HCT116 (cell line): ENCODE results near the gene GALC. TPM values are rescaled to one million over a fixed set of nuclear protein-coding genes. Genes with fewer than 3 reads are reported as not detected.

Source experiments
- ATAC-seq: fragments of 200-7000 bp; cut with Tn5 transposase; 2 replicates; pipeline ENCODE4 v1.9.1; 2020; ENCODE audit warnings: mild to moderate bottlenecking, moderate library complexity
- BruUV-seq: library from RNA; stranded (reverse); fragments of 400-500 nt; replicated peaks from 2 replicates; lab custom pipeline; 2021; lab: Mats Ljungman, UMichigan
- CTCF ChIA-PET: fragments of 300-600 bp; sonication (Branson Sonifier 250); formaldehyde crosslinking; loops from one replicate; lab custom pipeline; 2021; ENCODE audit warnings: antibody characterized with exemption; lab: Charles Lee
- POLR2A ChIA-PET: fragments of 300-600, 350-600 bp; sonication (Branson Sonifier 250); formaldehyde crosslinking; loops from one replicate; lab custom pipeline; 2021; ENCODE audit warnings: antibody characterized with exemption; lab: Charles Lee
- RAD21 ChIA-PET, 2 experiments: fragments of 300-600 bp; sonication (Branson Sonifier 250); formaldehyde crosslinking; loops; one replicate each; lab custom pipeline; 2023; ENCODE audit warnings: low total read pairs in 2 of 2; ENCODE audit not compliant: uncharacterized antibody in 2 of 2, unreplicated experiment in 2 of 2, low non-redundant PET in 1 of 2; lab: Charles Lee
- DNase-seq: peaks from one replicate; pipeline ENCODE4 v3.0.0-alpha.2; 2010; ENCODE audit warnings: low read depth, low spot score
- H2AFZ ChIP-seq: fragments of 200-600 bp; shearing (Covaris generic), sonication (generic); 2 replicates; pipeline ENCODE4 v1.6.1; 2017; ENCODE audit warnings: low read depth, mixed run types, mixed read lengths, antibody characterized with exemption, low read length; ENCODE audit not compliant: poor library complexity, severe bottlenecking
- H3K27ac ChIP-seq: 2 replicates; pipeline ENCODE4 v1.5.1; 2012; ENCODE audit warnings: low read depth, low read length
- H3K27me3 ChIP-seq: fragments of 200-600 bp; sonication (generic); 2 replicates; pipeline ENCODE4 v1.6.1; 2016; ENCODE audit warnings: mixed run types, low read length, mixed read lengths; ENCODE audit not compliant: insufficient read depth
- H3K36me3 ChIP-seq, 2 experiments: fragments of 200-500 bp in 1 of 2; fragments of 200-600 bp in 1 of 2; sonication (Bioruptor generic) in 1 of 2; sonication (generic) in 1 of 2; 2 replicates each; pipeline versions ENCODE4 v1.5.1 to v1.6.1; 2014 to 2016; ENCODE audit warnings: low read length in 2 of 2, inconsistent platforms in 1 of 2, mixed read lengths in 1 of 2, mixed run types in 1 of 2; ENCODE audit not compliant: insufficient read depth in 2 of 2, control insufficient read depth in 1 of 2
- H3K4me1 ChIP-seq, 2 experiments: fragments of 200-600 bp in 1 of 2; sonication (generic) in 1 of 2; 2 replicates each; pipeline versions ENCODE4 v1.5.1 to v1.6.1; 2012 to 2017; ENCODE audit warnings: low read length in 2 of 2, inconsistent platforms in 1 of 2, mild to moderate bottlenecking in 1 of 2, mixed read lengths in 1 of 2, mixed run types in 1 of 2, moderate library complexity in 1 of 2; ENCODE audit not compliant: insufficient read depth in 2 of 2, control insufficient read depth in 1 of 2
- H3K4me2 ChIP-seq: fragments of 200-600 bp; sonication (generic); 2 replicates; pipeline ENCODE4 v1.6.1; 2017; ENCODE audit warnings: mixed run types, low read length, mixed read lengths
- H3K4me3 ChIP-seq, 2 experiments: fragments of 200-600 bp in 1 of 2; sonication (generic) in 1 of 2; replicated peaks in 1 of 2; 2 replicates each; pipeline ENCODE4 v1.5.1; 2011 to 2016; ENCODE audit warnings: low read length in 2 of 2, control low read depth in 1 of 2, low read depth in 1 of 2, mild to moderate bottlenecking in 1 of 2, mixed read lengths in 1 of 2, mixed run types in 1 of 2
- H3K79me2 ChIP-seq: fragments of 200-600 bp; sonication (generic); 2 replicates; pipeline ENCODE4 v1.6.1; 2017; ENCODE audit warnings: mild to moderate bottlenecking, mixed run types, low read length, moderate library complexity, mixed read lengths; ENCODE audit not compliant: insufficient read depth
- H3K9ac ChIP-seq: fragments of 200-600 bp; sonication (generic); 2 replicates; pipeline ENCODE4 v1.6.1; 2016; ENCODE audit warnings: low read length, mixed read lengths
- H3K9me2 ChIP-seq: fragments of 200-600 bp; sonication (generic), shearing (Covaris generic); 2 replicates; pipeline ENCODE4 v1.6.1; 2017; ENCODE audit warnings: mixed run types, mild to moderate bottlenecking, moderate library complexity; ENCODE audit not compliant: insufficient read depth
- H3K9me3 ChIP-seq, 2 experiments: fragments of 200-500 bp in 1 of 2; fragments of 200-600 bp in 1 of 2; sonication (Bioruptor generic) in 1 of 2; sonication (generic) in 1 of 2; 2 replicates each; pipeline ENCODE4 v1.6.1; 2014 to 2017; ENCODE audit warnings: low read length in 2 of 2, mixed read lengths in 2 of 2, inconsistent platforms in 1 of 2, low read depth in 1 of 2, mild to moderate bottlenecking in 1 of 2, mixed run types in 1 of 2, moderate library complexity in 1 of 2; ENCODE audit not compliant: control insufficient read depth in 1 of 2, insufficient read depth in 1 of 2
- H4K20me1 ChIP-seq: fragments of 200-600 bp; sonication (generic), shearing (Covaris generic); 2 replicates; pipeline ENCODE4 v1.6.1; 2017; ENCODE audit warnings: mixed run types, mild to moderate bottlenecking, moderate library complexity; ENCODE audit not compliant: insufficient read depth
- CBX3 ChIP-seq: IDR thresholded peaks from 2 replicates; pipeline ENCODE4 v1.6.1; 2012; ENCODE audit warnings: low read depth
- CEBPB ChIP-seq: IDR thresholded peaks from 2 replicates; pipeline ENCODE4 v1.6.1; 2012; ENCODE audit warnings: low read depth
- ELF1 ChIP-seq: IDR thresholded peaks from 2 replicates; pipeline ENCODE4 v1.6.1; 2012; ENCODE audit warnings: low read depth, borderline replicate concordance
- EZH2 ChIP-seq: fragments of 200-600 bp; sonication (generic); IDR thresholded peaks from 2 replicates; pipeline ENCODE4 v1.6.1; 2017; ENCODE audit warnings: antibody characterized with exemption, mixed run types
- EZH2phosphoT487 ChIP-seq: fragments of 200-600 bp; IDR thresholded peaks from 2 replicates; pipeline ENCODE4 v1.6.1; 2018; ENCODE audit warnings: antibody characterized with exemption, borderline replicate concordance
- RAD21 ChIP-seq: IDR thresholded peaks from 2 replicates; pipeline ENCODE4 v1.6.1; 2012; ENCODE audit warnings: low read depth, mild to moderate bottlenecking
- REST ChIP-seq: IDR thresholded peaks from 2 replicates; pipeline ENCODE4 v1.6.1; 2012; ENCODE audit warnings: low read depth
- SIN3A ChIP-seq: IDR thresholded peaks from 2 replicates; pipeline ENCODE4 v1.6.1; 2012; ENCODE audit warnings: low read depth
- SP1 ChIP-seq: IDR thresholded peaks from 2 replicates; pipeline ENCODE4 v1.6.1; 2012; ENCODE audit warnings: low read depth
- ZNF274 ChIP-seq: fragments of 200-500 bp; sonication (Bioruptor generic); IDR thresholded peaks from 2 replicates; pipeline ENCODE4 v1.6.1; 2014; ENCODE audit warnings: mild to moderate bottlenecking, low read depth, low read length, inconsistent platforms
- intact Hi-C: fragments of 100-400 bp; cut with micrococcal nuclease; formaldehyde crosslinking; loops from 2 replicates; pipeline ENCODE4 v1.10.0; 2022
- total RNA-seq: library from RNA; stranded (reverse); gene quantifications from one replicate; pipeline ENCODE4 v1.2.1, GENCODE V29; 2021; ENCODE audit not compliant: unreplicated experiment
- TF ChIP-seq, protein P1 (sequence below): IDR thresholded peaks from 2 replicates; pipeline ENCODE4 v1.6.1; 2012
- TF ChIP-seq, protein P2 (sequence below), 3 experiments: fragments of 200-600 bp in 1 of 3; sonication (generic) in 1 of 3; IDR thresholded peaks in 2 of 3; conservative IDR thresholded peaks in 1 of 3; 2 replicates each; pipeline ENCODE4 v1.5.1; 2012 to 2017; ENCODE audit warnings: low read depth in 2 of 3, low read length in 2 of 3, antibody characterized with exemption in 1 of 3, borderline replicate concordance in 1 of 3, control low read depth in 1 of 3, mild to moderate bottlenecking in 1 of 3, mixed read lengths in 1 of 3, mixed run types in 1 of 3, moderate library complexity in 1 of 3; ENCODE audit not compliant: insufficient read depth in 1 of 3

The GALC gene
- total RNA-seq, 1 experiment from 2014 or later: 0.59 TPM

DNA sequence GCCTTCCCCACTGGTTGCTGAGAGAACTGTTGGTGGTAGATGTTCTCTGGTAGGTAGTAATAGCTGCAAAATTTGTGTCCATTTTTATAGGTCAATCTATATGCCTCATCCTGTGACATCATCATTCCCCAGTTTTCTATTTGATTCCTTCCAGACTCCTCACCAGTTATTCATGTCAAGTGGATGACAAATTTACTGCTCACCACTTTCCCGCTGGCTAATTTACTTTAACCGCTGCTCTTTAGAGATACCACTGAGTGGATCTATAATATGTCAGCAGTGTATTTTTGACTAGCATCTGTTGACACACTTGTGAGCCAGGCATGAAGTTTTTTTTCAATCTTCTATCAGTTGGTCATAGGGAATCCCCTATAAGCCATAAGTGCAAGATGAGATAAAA is 36.5 kb upstream of the GALC start:
- H3K4me3 ChIP-seq: no peak overlapping the region
- H3K79me2 ChIP-seq: no peaks in the 10 kb centered on the region
- no peaks in the 10 kb centered on the region for H3K36me3 ChIP-seq
- no peaks in the 10 kb centered on the region for H3K9me2 ChIP-seq
- ATAC-seq (no peak), DNase-seq (no peak)
- CTCF ChIA-PET: no interaction called here
- RAD21 ChIA-PET: no interaction called here
- no peak overlapping the region for H3K9ac ChIP-seq
- H2AFZ ChIP-seq: no peak overlapping the region
- no peaks in the 10 kb centered on the region for H3K4me1 ChIP-seq
- H3K9me3 ChIP-seq: no peaks in the 10 kb centered on the region; a peak in 1 of 4 replicates
- no peaks in the 10 kb centered on the region for H3K27me3 ChIP-seq
- TF ChIP-seq ZNF274 (no peak), CBX3 (no peak), EZH2phosphoT487 (no peak), EZH2 (no peak), ELF1 (no peak), RAD21 (no peak), REST (no peak), CEBPB (no peak), SP1 (no peak), SIN3A (no peak)
- TF ChIP-seq, protein P1, sequence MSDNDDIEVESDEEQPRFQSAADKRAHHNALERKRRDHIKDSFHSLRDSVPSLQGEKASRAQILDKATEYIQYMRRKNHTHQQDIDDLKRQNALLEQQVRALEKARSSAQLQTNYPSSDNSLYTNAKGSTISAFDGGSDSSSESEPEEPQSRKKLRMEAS: no peak
- TF ChIP-seq, protein P2, sequence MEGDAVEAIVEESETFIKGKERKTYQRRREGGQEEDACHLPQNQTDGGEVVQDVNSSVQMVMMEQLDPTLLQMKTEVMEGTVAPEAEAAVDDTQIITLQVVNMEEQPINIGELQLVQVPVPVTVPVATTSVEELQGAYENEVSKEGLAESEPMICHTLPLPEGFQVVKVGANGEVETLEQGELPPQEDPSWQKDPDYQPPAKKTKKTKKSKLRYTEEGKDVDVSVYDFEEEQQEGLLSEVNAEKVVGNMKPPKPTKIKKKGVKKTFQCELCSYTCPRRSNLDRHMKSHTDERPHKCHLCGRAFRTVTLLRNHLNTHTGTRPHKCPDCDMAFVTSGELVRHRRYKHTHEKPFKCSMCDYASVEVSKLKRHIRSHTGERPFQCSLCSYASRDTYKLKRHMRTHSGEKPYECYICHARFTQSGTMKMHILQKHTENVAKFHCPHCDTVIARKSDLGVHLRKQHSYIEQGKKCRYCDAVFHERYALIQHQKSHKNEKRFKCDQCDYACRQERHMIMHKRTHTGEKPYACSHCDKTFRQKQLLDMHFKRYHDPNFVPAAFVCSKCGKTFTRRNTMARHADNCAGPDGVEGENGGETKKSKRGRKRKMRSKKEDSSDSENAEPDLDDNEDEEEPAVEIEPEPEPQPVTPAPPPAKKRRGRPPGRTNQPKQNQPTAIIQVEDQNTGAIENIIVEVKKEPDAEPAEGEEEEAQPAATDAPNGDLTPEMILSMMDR (IDR thresholded peaks at IDR 0.05 in 2 of 3, conservative IDR thresholded peaks at IDR 0.05 in 1 of 3; ENCODE audit: borderline replicate concordance in 1 of 3, insufficient read depth in 1 of 3, low read depth in 2 of 3, low read length in 2 of 3): no peak
- TF ChIP-seq, all 23 proteins: peak for 0
- Histone ChIP-seq H3K27ac (no peak overlapping the region), H3K4me2 (no peak overlapping the region), H4K20me1 (no peaks in the 10 kb centered on the region)
- no TSS peak for BruUV-seq
- intact Hi-C loops: no loop called here
- POLR2A ChIA-PET: no interaction called here
